Measurements from ENCODE around the gene BSN.
"Not testable (repeated sequence)": the region's sequence is repeated elsewhere in the genome, so short reads cannot be mapped to it uniquely, and the experiment has no call there.

The BSN gene

DNA sequence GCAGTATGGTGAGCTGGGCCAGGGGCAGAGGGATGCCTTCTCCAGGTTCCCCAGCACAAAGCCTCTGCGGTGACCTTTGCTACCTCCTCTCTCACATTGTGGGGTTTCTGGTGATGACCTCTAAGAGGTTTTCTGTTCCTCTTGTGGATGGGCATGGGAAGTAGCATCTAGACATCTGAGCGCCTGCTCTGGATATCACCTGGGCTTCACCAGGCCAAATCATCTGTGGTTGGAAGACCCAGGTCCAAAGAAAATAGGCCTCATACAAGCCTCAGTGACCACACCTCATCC is 126.9 kb downstream of the BSN start:
- TF ChIP-seq CTCF (IDR thresholded peaks at IDR 0.05; ENCODE audit: low read depth, low read length, missing control alignments), result no peak
- peaks cover 66% of the 10 kb centered on the region for H3K36me3 ChIP-seq (replicated peaks)
- in situ Hi-C loops (cut with HindIII; ENCODE audit: low pct_ligation_motif_present, low sequenced_read_pairs), result no loop called here
- no peak for DNase-seq
- H3K27ac ChIP-seq, result no peak overlapping the region
- no peak overlapping the region for H3K4me3 ChIP-seq (ENCODE audit: low read depth, low read length)
- no peaks in the 10 kb centered on the region for H3K27me3 ChIP-seq (replicated peaks)

GRCh38 chr3:49681543-49681942 is 127.3 kb downstream of the BSN start:
- Histone ChIP-seq H3K27me3 (replicated peaks) (no peaks in the 10 kb centered on the region), H3K36me3 (replicated peaks) (peaks cover 64% of the 10 kb centered on the region), H3K4me3 (ENCODE audit: low read depth, low read length) (no peak overlapping the region), H3K27ac (no peak overlapping the region)
- DNase-seq, result no peak
- no peak for TF ChIP-seq CTCF (IDR thresholded peaks at IDR 0.05; ENCODE audit: low read depth, low read length, missing control alignments)
- in situ Hi-C loops (cut with HindIII; ENCODE audit: low pct_ligation_motif_present, low sequenced_read_pairs), result no loop called here

DNA sequence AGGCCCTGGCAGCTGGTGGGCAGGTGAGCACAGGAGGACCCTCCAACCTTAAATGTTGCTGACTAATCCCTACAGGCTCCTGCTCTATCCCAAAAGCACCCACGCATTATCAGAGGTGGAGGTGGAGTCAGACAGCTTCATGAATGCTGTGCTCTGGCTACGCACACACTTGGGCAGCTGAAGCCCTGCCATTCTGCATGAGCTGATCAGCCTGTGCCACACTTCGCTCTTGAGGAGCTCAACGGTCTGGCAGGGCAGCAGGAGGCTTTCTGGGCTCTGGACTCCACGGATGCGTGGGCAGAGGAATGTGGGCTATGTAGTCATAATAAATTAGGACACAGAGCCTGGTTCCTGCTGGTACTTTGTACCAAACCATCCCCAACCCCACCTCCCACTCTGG is 128.9 kb downstream of the BSN start:
- no peak for TF ChIP-seq CTCF (IDR thresholded peaks at IDR 0.05; ENCODE audit: low read depth, low read length, missing control alignments)
- DNase-seq, result no peak
- in situ Hi-C loops (cut with HindIII; ENCODE audit: low pct_ligation_motif_present, low sequenced_read_pairs), result no loop called here
- Histone ChIP-seq H3K4me3 (ENCODE audit: low read depth, low read length) (no peak overlapping the region), H3K27ac (no peak overlapping the region), H3K36me3 (replicated peaks) (peaks cover 51% of the 10 kb centered on the region), H3K27me3 (replicated peaks) (no peaks in the 10 kb centered on the region)

DNA sequence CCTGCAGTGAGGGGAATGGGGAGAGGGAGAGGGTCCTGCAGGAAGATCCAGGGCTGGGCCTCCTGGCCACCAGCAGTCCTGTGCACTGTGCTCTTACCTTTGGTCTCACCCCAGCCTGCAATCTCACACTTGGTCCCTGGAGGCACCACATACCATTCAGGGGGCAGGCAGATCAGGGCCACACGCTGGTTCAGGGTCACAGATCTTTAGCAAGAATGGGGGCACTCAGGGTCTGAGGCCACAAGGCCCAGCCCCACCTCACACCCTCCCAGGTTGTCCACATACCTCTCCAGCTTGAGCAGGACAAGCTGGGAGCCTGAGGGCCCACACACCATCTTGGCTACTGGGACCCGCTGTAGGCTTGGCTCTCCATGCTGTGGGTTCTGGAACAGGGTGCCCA is 130.2 kb downstream of the BSN start:
- DNase-seq; in situ Hi-C loops (cut with HindIII; ENCODE audit: low pct_ligation_motif_present, low sequenced_read_pairs); H3K27ac ChIP-seq; H3K4me3 ChIP-seq (ENCODE audit: low read depth, low read length); H3K27me3 ChIP-seq (replicated peaks): not testable (repeated sequence)
- peaks cover 39% of the 10 kb centered on the region for H3K36me3 ChIP-seq (replicated peaks)

DNA sequence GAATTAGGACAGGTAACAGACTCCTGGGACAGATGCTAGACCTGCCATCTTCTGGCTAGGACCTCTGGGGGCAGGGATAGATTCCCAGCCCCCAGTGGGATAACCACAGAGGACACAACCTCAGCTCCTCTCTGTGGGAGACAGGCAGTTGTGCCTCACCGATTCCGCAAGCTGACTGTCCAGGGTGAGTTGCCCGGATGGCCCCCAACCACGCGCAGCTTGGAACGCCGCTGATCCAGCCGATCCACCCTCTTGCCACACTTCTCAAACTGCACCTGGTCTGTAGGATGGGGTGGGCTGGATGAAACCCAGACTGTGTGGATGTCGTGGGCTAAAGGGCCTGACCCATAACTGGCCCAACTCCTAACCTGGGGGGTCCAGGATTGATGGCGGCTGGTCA is 130.8 kb downstream of the BSN start:
- H3K27ac ChIP-seq; H3K27me3 ChIP-seq (replicated peaks); H3K4me3 ChIP-seq (ENCODE audit: low read depth, low read length); in situ Hi-C loops (cut with HindIII; ENCODE audit: low pct_ligation_motif_present, low sequenced_read_pairs); DNase-seq: not testable (repeated sequence)
- H3K36me3 ChIP-seq (replicated peaks), result peaks cover 32% of the 10 kb centered on the region

DNA sequence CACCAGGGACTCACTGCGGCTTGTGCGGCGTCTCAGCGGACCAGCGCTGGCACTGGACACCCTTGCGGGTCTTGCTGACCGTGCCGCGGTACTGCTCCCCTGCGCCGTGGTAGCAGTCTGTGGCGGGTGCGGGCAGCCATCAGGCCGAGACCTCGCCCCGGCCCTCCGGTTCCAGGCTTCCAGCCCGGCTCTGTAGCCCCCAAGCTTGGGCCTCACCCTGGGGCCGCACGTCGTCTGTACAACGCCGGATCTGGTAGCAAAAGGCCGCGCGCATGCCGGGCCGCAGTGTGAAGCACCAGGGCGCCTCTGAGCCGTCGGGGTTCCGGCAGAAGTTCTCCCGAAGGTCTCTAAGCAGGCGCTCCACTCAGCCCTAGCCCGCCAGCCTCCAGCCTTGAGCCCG is 131.6 kb downstream of the BSN start:
- H3K27me3 ChIP-seq (replicated peaks); H3K4me3 ChIP-seq (ENCODE audit: low read depth, low read length); H3K27ac ChIP-seq; DNase-seq; in situ Hi-C loops (cut with HindIII; ENCODE audit: low pct_ligation_motif_present, low sequenced_read_pairs): not testable (repeated sequence)
- peaks cover 27% of the 10 kb centered on the region for H3K36me3 ChIP-seq (replicated peaks)

DNA sequence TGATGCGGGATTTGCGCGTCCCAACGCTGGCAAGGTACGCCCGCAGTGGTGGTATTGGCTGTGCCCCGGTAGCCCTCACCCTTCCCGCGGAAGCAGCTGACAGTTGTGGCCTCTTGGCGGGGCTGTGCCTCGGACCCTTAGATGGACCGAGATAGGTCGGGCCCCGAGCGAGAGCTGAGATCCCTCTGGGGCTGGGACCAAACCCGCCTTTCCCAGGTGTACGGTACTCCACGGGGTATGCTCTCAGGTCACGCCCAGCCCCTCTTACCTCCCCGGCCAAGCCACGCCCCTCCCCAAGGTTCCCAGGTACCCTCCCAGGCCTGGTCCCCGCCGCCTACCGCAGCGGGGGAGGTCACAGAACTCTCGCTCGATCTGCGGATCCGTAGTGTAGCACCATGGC is 132.1 kb downstream of the BSN start:
- H3K27me3 ChIP-seq (replicated peaks); DNase-seq; in situ Hi-C loops (cut with HindIII; ENCODE audit: low pct_ligation_motif_present, low sequenced_read_pairs); H3K27ac ChIP-seq: not testable (repeated sequence)
- peak overlapping the region; percentile 41 for H3K4me3 ChIP-seq (ENCODE audit: low read depth, low read length)
- H3K36me3 ChIP-seq (replicated peaks), result peaks cover 24% of the 10 kb centered on the region

- Histone ChIP-seq H3K4me3 (ENCODE audit: low read depth, low read length) (peak overlapping the region; percentile 41), H3K36me3 (replicated peaks) (peaks cover 18% of the 10 kb centered on the region)
- H3K27me3 ChIP-seq (replicated peaks); in situ Hi-C loops (cut with HindIII; ENCODE audit: low pct_ligation_motif_present, low sequenced_read_pairs); H3K27ac ChIP-seq: not testable (repeated sequence)
- peak; percentile 44 for DNase-seq
These were observed 132.6 kb downstream of the BSN start for GRCh38 chr3:49686769-49687423.

GRCh38 chr3:49687424-49687795 is 133.1 kb downstream of the BSN start:
- H3K27ac ChIP-seq; in situ Hi-C loops (cut with HindIII; ENCODE audit: low pct_ligation_motif_present, low sequenced_read_pairs); DNase-seq; H3K27me3 ChIP-seq (replicated peaks); H3K4me3 ChIP-seq (ENCODE audit: low read depth, low read length): not testable (repeated sequence)
- peaks cover 16% of the 10 kb centered on the region for H3K36me3 ChIP-seq (replicated peaks)

DNA sequence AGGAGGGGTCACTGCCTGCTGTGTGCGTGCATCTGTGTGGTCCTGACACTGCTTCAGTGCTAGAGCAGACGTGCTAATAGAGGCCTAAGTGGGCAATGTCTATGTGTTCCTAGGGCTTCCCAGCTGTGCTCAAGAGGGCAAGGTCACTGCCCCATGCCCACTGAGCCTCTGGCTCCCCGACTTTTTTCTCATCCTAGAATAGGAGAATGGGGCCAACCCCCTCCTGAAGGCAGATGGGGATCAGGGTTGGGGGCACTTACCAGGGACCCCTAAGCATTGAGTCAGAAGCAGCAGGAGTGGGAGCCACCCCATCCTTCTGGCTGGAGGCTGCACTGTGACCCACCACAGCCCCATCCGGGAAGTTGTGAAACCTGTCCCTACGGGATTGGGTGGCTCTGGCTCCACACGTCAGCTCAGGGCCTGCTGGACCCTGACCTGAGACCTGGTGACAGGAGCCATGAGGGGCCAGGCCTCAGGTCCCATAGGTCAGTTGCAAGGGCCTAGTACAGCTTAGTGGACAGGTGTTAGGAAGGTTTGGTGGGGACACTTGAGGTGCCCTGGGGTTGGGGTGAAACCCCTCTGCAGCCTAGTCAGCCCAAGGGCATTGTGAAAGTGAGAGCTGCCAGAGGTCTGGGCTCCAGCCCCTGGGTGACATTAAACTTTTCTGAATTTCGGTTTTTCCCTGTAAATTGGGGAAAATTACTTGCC is 134.2 kb downstream of the BSN start:
- H3K36me3 ChIP-seq (replicated peaks); H3K4me3 ChIP-seq (ENCODE audit: low read depth, low read length); H3K27me3 ChIP-seq (replicated peaks); DNase-seq; in situ Hi-C loops (cut with HindIII; ENCODE audit: low pct_ligation_motif_present, low sequenced_read_pairs); H3K27ac ChIP-seq: not testable (repeated sequence)

Data from brain microvascular endothelial cell (primary cell).